CD4-positive, alpha-beta T cell treated with Interferon alpha-2 for 1 hour (primary cell): ENCODE data around the gene ARHGEF4.

Source experiments
- DNase-seq, 2 donors: peaks; one replicate each; pipeline ENCODE4 v3.0.0-alpha.2; 2020 to 2022

The ARHGEF4 gene

DNA sequence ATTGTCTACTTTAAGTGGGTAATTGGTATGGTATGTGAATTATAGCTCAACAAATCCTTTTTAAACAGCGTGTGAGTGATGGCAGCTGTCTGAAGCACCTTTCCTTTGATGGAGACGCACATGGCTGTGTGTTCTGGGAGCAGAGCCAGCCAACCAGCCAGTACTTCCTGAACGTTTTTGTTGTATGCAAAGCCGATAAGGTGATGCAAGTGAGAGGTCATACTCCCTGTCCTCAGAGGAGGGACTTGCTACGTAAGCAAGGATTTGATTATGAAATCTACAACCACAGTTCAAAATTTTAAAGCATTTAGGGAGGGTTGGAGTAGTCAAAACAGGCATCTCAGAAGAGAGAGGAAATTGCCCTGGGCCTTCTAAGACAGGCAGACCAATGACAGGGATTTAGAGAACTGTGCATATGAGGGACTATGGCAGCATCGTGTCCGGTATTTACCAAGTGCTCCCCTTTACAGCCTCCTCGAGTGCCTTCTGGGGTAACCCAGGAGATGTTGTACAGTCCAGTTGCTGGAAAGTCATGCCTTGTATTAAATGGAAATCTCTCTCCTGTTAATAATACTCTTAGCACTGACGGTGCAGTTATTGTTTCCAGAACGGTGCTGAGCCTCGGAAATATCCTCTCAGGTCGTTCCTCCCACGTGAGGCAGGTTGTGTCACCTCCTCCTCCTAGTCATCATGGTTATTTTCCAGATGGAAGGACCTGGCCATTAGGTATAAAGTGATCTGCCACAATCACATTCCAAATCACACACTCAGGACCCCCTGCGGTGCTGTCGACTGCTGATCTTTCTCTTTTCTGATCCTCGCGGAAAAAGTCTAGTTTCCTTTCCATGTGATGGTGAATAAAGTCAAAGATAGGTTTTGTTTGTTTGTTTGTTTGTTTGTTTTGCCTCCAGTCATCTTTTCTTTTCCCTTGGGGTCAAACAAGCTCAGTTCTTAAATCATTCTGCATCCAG is 28.4 kb downstream of the ARHGEF4 start:
- no peak for DNase-seq

GRCh38 chr2:130869441-130870160 is 32.9 kb downstream of the ARHGEF4 start:
- DNase-seq: no peak

DNA sequence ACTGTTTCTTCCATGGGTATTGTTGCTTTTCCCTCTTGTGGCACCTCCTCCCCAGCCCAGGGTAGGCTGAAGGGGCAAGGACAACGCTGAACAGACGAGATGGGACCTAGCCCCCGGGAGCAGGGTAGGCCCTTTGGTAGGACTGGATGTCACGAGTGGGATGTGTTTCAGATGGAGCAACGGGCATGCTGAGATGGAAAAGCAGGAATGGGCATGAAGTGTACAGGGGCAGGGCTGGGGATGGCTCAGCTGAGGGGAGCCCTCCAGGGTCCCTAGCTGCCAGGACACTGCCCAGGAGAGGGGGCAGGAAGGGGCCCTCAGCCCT is 33.4 kb downstream of the ARHGEF4 start:
- no peak for DNase-seq

DNA sequence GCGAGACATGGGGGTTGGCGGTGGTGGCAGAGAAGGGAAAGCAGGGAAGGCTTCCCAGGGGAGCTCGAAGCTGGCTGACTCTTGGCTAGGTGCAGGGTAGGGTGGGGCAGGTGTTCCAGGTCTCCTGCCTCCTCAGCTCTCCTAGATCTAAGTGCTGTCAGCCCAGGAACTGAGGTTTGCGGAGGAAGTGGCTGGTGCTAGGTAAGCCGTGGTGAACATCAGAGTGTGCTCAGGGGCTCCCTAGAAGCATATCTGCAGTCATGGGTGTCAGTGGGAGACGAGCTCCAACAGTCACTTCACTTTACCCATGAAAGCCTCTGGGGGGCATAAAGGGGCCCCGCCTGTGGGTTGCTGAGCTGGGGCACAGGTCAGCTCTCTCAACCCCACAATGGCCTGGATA is 34.1 kb downstream of the ARHGEF4 start:
- no peak for DNase-seq

DNA sequence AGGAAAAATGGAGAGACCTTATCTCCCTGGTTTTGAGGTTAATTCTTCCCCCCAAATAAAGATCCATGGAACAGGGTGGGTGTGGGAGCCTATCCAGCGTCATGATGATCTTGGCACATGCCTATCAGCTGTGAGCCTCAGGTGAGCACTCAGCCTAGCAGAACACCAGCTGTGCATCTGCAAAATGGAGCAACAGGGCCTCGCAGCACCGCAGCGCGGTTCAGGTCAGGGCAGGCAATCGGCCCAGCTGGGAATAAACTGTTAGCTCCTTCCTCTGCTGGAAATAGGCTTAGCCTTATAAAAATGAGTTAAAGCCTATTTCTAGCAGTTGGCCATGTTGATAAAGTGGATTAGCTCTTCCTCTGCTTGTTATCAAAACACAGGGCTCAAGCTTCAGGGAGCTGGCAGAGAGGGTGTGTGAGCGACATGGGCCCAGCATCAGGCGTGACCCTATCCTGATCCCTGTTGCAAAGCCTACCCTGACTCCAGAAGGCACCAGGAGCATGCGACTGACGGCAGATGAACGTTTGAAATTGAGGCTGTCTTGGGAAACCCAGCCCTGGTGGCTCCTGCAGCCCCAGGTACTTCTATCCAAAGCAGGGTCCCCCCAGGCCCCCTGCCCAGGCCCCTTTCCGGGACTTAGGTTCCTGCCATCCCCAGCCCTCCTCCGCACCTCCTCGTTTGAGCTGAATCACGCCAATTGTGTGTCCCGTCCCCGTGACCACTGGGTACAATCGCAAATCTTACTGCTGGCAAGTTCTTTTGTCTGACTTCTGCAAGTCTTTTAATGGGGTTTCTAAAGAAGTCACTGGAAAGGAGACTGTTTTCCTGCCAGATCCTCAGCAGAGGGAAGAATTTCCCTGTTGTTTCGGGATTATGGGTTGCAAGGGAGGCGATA is 35.4 kb downstream of the ARHGEF4 start:
- no peak for DNase-seq

- DNase-seq: no peak
Observed at GRCh38 chr2:130872741-130873125, 36.0 kb downstream of the ARHGEF4 start.

DNA sequence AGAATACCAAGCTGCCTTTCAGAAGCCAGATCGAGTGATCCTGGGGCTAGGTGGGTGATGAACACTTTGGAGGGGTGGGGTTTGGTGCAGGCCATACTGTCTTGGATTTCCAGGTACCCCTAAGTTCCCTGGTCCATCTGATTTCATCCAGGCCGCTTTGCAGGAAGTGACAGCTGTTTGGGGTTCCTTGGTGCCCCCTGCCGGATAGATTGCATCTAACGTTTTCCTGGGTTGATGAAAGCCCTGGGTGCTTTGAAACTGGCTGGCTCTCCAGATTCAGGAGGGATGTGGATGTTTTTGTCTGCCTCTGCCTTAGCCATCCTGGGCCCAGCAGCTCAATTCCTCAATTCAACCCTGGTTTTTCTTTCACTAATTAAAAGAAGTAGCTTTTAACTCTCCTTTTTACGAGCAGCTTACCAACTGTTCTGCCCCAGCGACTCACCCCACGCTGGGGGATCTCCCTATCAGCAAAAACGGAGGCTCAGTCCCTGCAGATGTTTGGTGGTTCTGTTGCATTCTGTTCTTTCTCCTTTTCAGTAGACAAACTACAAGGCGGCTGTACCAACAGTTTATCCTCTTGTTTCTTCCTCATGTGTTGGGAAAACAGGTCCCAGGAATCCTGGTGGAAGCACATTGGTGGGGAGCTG is 37.1 kb downstream of the ARHGEF4 start:
- DNase-seq: peak; percentile 49 to 73

GRCh38 chr2:130874512-130874911 is 37.8 kb downstream of the ARHGEF4 start:
- no peak for DNase-seq

DNA sequence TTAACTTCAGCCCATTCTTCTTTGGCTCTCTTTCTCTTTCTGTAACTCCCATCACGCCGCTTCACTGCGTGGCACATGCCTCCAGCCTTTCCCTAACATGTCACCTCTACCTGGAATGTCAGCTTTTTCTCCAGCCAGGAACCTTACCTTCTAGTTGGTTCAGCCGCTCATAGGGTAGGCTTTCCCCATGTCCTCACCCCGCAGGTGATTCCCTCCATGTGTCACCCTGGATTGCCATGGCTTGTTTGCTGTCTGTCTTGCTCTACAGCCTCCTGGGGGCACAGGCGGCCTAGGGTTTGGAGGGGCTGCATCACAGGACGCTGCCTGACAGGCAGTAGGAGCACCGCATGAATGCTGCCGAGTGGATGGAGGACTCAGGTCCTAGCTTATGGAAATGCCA is 39.2 kb downstream of the ARHGEF4 start:
- no peak for DNase-seq

GRCh38 chr2:130877258-130877657 is 40.5 kb downstream of the ARHGEF4 start:
- DNase-seq: no peak

DNA sequence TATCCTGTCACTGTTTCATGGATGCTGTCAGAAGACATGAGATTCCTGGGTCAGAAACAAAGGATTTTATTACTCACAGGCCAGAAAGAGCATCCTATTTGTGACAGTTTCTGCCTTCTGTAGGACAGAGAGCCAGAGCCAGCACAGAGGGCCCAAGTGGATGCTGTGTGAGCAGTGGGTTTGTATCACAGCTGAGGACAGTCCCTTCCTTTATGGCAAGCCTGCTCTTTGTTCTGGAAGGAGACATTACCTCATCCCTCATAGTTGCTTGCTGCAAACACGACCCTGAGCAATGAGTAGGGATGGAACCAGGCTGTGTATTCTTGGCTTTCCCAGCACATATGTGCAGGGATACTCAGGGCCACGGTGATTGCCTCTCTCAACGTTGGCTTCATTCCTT is 41.6 kb downstream of the ARHGEF4 start:
- no peak for DNase-seq

DNA sequence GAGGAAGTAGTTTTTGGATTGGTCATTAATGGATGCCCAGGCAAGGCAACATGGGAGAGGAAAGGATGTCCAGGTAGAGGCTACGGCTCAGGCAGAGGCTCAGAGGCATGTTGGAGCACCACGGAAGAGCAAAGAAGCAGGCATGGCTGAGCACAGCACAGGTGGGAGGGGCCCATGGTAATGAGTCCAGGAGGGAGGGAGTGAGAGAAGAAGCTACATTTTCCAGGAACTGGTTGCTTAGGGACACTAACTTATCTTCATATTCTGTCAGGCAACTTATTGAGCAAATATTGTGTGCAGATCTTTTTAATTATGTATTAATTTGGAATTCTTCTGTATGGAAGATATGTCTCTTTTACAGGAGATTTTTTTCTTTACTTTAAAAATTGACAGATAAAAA is 42.2 kb downstream of the ARHGEF4 start:
- DNase-seq: no peak

DNA sequence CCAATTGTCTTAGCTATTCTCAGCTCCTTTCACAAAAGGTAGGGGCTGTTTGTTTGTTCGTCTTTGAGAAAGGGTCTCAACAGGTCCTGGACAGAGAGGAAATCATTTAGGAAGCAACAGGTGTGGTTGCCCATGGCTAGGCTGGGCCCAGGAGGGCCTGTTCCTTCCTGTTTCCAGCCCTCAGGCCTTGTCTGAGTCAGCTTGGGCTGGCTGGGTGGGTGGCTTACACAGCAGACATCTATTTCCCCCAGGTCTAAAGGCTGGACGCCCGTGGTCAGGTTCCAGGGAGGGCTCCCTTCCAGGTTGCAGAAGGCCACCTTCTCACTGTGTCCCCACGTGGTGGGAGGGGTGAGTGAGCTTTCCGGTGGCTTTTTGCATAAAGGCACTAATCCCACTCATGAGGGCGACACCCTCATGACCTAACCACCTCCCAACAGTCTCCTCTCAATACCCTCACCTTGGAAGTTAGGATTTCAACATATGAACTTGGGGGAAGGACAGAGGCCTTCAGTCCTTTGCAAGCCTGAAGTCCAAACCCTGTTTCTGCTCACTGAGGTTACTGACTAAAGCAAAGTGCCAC is 45.5 kb downstream of the ARHGEF4 start:
- no peak for DNase-seq

GRCh38 chr2:130882991-130883390 is 46.3 kb downstream of the ARHGEF4 start:
- no peak for DNase-seq

DNA sequence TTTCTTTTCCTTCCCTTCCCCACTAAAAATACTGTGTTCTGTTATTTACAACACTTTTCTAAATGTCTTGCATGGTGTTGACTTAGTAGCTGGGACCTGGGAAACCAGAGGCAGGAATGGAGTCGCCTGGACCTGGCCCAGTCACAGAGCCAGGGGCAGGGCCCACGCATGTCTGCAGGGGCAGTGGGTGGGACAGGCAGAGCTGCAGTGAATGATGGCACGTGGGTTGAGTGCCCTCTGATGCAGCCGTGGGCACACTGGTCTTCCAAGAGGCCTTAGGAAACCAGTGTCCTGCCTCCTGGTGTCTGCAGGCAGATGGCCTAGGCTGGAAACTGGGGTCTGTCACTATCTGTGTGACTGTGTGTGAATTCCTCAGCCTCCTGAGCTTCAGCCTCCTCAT is 46.8 kb downstream of the ARHGEF4 start:
- no peak for DNase-seq

DNA sequence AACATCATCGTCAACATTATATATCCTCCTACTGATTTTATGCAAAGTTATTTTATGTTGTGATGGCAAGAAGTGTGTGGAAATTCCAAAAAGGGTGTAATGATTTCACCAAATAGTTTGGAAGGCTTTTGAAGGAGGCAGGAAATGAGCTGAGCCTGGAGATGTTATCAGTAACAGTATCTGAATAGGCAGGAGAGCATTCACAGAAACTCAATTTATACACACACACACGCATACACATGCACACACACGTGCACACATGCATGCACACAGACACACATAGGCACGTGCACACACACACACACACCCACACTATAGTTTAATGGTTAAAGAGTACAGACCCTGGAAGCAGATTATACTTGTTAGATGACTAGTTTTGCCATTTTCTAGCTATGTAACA is 47.3 kb downstream of the ARHGEF4 start:
- DNase-seq: no peak

DNA sequence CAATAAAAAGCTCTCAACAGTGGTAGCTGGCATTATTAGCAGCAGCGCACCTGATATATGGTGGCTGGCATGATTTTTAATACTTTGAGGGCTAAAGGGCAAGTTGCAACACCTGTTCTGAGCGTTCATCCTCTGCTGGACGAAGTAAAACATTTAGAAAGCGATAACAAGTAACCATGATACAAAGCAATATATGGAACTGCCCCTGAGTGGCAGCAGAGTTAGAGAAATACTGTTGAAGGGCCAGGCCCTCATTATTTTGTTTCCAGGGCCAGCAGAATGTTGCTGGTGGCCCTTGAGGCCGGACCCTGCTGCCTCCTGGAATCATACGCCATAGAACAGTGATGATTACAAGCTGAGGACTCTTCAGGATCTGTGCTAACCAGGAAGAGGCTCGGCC is 47.8 kb downstream of the ARHGEF4 start:
- DNase-seq: no peak

DNA sequence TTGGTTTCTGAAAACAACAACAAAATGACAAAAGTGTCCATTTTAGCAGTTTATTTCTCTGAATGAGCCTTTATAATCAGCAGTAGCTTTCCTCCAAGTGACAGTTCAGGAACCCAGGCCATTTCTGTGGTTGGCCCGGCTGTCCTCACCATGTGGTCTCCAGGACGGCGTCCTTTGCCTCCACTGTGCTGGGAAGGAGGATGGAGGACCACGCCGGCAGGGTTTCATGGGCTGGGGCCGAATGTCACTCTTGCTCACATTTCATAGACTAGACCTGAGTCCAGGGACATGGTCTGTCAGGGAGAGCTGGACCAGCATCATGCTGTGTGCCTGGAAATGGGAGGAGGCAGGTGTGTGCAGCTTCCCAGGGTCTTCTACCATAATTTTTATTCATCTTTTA is 50.9 kb downstream of the ARHGEF4 start:
- DNase-seq: no peak

- DNase-seq: no peak
Observed at GRCh38 chr2:130890941-130891669, 54.4 kb downstream of the ARHGEF4 start.

DNA sequence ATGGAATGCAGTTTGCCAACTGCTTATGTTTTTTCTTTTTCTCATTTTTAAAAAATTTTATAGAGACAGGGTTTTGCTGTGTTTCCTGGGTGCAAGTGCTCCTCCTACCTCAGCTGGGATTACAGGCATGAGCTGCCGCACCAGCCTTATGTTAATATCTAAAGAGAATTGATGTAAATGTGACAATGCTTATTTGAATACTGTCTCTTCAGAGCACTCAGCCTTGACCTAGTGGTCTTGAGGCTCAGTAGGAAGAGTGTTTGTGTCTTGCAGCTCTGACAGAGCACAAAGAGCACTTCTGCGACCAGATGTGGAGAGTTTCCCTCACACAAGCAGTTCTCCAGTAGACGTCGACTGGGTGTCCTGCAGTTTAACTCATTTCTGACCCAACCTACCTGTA is 55.3 kb downstream of the ARHGEF4 start:
- no peak for DNase-seq
